Pancreas (tissue), 10 donors: ENCODE results near the gene SLC35F2. TPM values are rescaled to one million over a fixed set of nuclear protein-coding genes. Genes with fewer than 3 reads are reported as not detected.

Experiments
- ATAC-seq, 4 donors: fragments of 200-7000 bp; cut with Tn5 transposase; one replicate each; pipeline versions ENCODE4 v1.8.0 to v1.9.1; 2020; ENCODE audit warnings: mild to moderate bottlenecking in 4 of 4, moderate library complexity in 4 of 4
- DNase-seq, 6 donors: peaks; one replicate each; pipeline ENCODE4 v3.0.0-alpha.2; 2020
- FAIRE-seq: peaks from 2 replicates; lab custom pipeline; 2012; peaks lifted over from hg19 to GRCh38; lab: Jason Lieb, UNC
- H3K27ac ChIP-seq, 4 donors: fragments of 200-600 bp; sonication (generic); 1 replicate in 3 of 4; 2 replicates in 1 of 4; pipeline versions ENCODE4 v1.5.0 to v1.8.0; 2020
- H3K27me3 ChIP-seq, 4 donors: fragments of 200-600 bp; one replicate each; pipeline ENCODE4 v1.8.0; 2021
- H3K36me3 ChIP-seq, 3 donors: fragments of 200-600 bp; sonication (generic) in 1 of 3; one replicate each; pipeline versions ENCODE4 v1.5.0 to v1.8.0; 2020 to 2021
- H3K4me1 ChIP-seq, 3 donors: fragments of 200-600 bp; one replicate each; pipeline ENCODE4 v1.8.0; 2021
- H3K4me3 ChIP-seq, 4 donors: fragments of 200-600 bp; sonication (generic) in 2 of 4; one replicate each; pipeline versions ENCODE4 v1.5.0 to v1.8.0; 2020 to 2021
- H3K9me3 ChIP-seq, 4 donors: fragments of 200-600 bp; one replicate each; pipeline ENCODE4 v1.8.0; 2021
- CTCF ChIP-seq, 4 donors: fragments of 200-600 bp; sonication (generic) in 3 of 4; IDR thresholded peaks; one replicate each; pipeline versions ENCODE4 v1.5.0 to v1.8.0; 2021; ENCODE audit warnings: antibody characterized with exemption in 4 of 4
- WGBS, 2 donors: extraction: QIAGEN DNeasy Blood & Tissue Kit; methylation state at CpG; one replicate each; pipeline ENCODE4 v1.1.7; 2013; 5-methylcytosine and 5-hydroxymethylcytosine counted together
- intact Hi-C, 3 donors: fragments of 100-400 bp; cut with DNase I; formaldehyde crosslinking; loops; one replicate each; pipeline versions ENCODE4 v1.11.1 to v1.14.2; 2022
- polyA plus RNA-seq, 2 donors: library from polyadenylated mRNA; stranded (reverse); fragments of 200-250 nt; gene quantifications; one replicate each; pipeline ENCODE4 v1.2.3, GENCODE V29; 2013
- total RNA-seq, 6 donors: library from RNA; stranded (reverse); fragmentation: NEBNext Ultra II Directional in 4 of 6; extraction: Animal tissue kit (Norgen Biotek cat#: 25700) in 4 of 6; gene quantifications; one replicate each; pipeline versions ENCODE4 v1.2.1 to v1.2.4, GENCODE V29; 2021 to 2023
- donor health status: healthy with polysubstance abuse.
- donor health status: DM: no; HTN: no; CAD: no; lungs with moderate emphysema.
- donor health status: DM: no; HTN: no; CAD: no.
- donor health status: control.
- donor health status: control.
- donor health status: Bipolar disorder and iron deficiency.
- donor health status: DM: yes; HTN: yes; CAD: no.
- donor health status: DM: no; HTN: no; CAD: no.
- donor health status: DM: no; HTN: no; CAD: no.
- donor health status: DM: yes; HTN: yes; CAD: no.

Gene SLC35F2
- total and polyA plus RNA-seq, 8 donors, result 2.8 to 6.7 (median 5.0) TPM

GRCh38 chr11:107757661-107758060 is 100.9 kb downstream of the SLC35F2 start:
- Histone ChIP-seq H3K27ac (no peak overlapping the region), H3K4me3 (no peak overlapping the region), H3K9me3 (no peaks in the 10 kb centered on the region), H3K27me3 (no peaks in the 10 kb centered on the region), H3K36me3 (no peaks in the 10 kb centered on the region), H3K4me1 (no peaks in the 10 kb centered on the region)
- intact Hi-C loops, result no loop called here
- 44 to 53% methylated on average over 1 of the region's 1 CpG for WGBS, 2 donors
- FAIRE-seq (no peak), ATAC-seq (no peak), DNase-seq (no peak)
- no peak for TF ChIP-seq CTCF (IDR thresholded peaks at IDR 0.05)

DNA sequence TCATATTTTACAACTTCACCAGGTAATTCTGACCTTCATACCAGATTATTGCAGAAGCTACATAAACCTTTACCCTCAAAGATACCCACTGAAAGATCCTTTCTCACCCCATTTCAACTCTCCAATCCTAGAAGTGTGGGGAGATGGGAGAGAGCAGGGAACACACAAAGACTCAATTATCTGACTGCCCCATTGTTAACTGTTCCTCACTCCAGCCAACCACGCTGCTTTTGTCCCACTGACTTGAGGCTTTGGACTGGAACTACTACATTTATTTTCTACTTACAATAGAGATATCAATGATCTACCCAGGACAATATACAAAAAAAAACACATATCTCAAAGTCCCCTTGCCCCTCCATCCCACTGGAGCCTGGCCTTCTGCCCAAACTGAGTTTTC is 102.0 kb downstream of the SLC35F2 start:
- Histone ChIP-seq H3K4me1 (no peaks in the 10 kb centered on the region), H3K36me3 (no peaks in the 10 kb centered on the region), H3K27me3 (no peaks in the 10 kb centered on the region), H3K4me3 (no peak overlapping the region), H3K9me3 (no peaks in the 10 kb centered on the region), H3K27ac (no peak overlapping the region)
- FAIRE-seq (no peak), ATAC-seq (no peak), DNase-seq (no peak)
- no peak for TF ChIP-seq CTCF (IDR thresholded peaks at IDR 0.05)
- intact Hi-C loops, result no loop called here
- WGBS, 2 donors, result 70 to 86% methylated on average over 1 of the region's 1 CpG

- no peak overlapping the region for H3K4me3 ChIP-seq
- H3K4me1 ChIP-seq, result no peaks in the 10 kb centered on the region
- no peak for DNase-seq
- no peak for ATAC-seq
- FAIRE-seq, result no peak
- no peaks in the 10 kb centered on the region for H3K9me3 ChIP-seq
- intact Hi-C loops, result no loop called here
- no peak overlapping the region for H3K27ac ChIP-seq
- no peaks in the 10 kb centered on the region for H3K27me3 ChIP-seq
- H3K36me3 ChIP-seq, result no peaks in the 10 kb centered on the region
- WGBS, 2 donors, result 41 to 55% methylated on average over 2 of the region's 2 CpGs
- TF ChIP-seq CTCF (IDR thresholded peaks at IDR 0.05), result no peak
These were observed 105.4 kb downstream of the SLC35F2 start for GRCh38 chr11:107752949-107753822.

- no peaks in the 10 kb centered on the region for H3K27me3 ChIP-seq
- no peak for TF ChIP-seq CTCF (IDR thresholded peaks at IDR 0.05)
- ATAC-seq (no peak), FAIRE-seq (no peak), DNase-seq (no peak)
- 55% methylated on average over 5 of the region's 5 CpGs for WGBS, 2 donors
- H3K27ac ChIP-seq, result no peak overlapping the region
- no peaks in the 10 kb centered on the region for H3K36me3 ChIP-seq
- intact Hi-C loops, result no loop called here
- no peaks in the 10 kb centered on the region for H3K9me3 ChIP-seq
- no peaks in the 10 kb centered on the region for H3K4me1 ChIP-seq
- H3K4me3 ChIP-seq, result no peak overlapping the region
These were observed 106.1 kb downstream of the SLC35F2 start for GRCh38 chr11:107752508-107752907.

DNA sequence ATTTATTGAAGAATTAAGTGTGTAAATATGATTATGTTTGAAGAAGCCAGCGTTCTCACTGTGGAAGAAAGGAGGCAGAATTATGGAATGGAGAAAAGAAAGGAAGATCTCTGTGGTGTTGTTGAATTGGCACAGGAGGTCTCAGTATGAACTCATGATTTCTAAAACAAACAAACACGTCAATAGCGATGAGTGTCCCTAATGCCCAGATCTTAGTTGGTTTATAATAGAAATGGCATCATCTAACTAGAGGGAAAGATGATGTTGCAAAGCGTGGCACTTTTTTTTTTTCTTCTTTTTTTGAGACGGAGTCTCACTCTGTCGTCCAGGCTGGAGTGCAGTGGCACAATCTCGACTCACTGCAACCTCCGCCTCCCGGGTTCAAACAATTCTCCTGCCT is 107.5 kb downstream of the SLC35F2 start:
- Histone ChIP-seq H3K27ac (no peak overlapping the region), H3K36me3 (no peaks in the 10 kb centered on the region), H3K27me3 (no peaks in the 10 kb centered on the region), H3K4me1 (no peaks in the 10 kb centered on the region), H3K9me3 (no peaks in the 10 kb centered on the region), H3K4me3 (no peak overlapping the region)
- no peak for FAIRE-seq
- intact Hi-C loops, result no loop called here
- 65 to 80% methylated on average over 9 of the region's 9 CpGs for WGBS, 2 donors
- TF ChIP-seq CTCF (IDR thresholded peaks at IDR 0.05), result no peak
- no peak for ATAC-seq
- DNase-seq, result no peak
